ENCODE measurements around the gene LAMC3.

DNA sequence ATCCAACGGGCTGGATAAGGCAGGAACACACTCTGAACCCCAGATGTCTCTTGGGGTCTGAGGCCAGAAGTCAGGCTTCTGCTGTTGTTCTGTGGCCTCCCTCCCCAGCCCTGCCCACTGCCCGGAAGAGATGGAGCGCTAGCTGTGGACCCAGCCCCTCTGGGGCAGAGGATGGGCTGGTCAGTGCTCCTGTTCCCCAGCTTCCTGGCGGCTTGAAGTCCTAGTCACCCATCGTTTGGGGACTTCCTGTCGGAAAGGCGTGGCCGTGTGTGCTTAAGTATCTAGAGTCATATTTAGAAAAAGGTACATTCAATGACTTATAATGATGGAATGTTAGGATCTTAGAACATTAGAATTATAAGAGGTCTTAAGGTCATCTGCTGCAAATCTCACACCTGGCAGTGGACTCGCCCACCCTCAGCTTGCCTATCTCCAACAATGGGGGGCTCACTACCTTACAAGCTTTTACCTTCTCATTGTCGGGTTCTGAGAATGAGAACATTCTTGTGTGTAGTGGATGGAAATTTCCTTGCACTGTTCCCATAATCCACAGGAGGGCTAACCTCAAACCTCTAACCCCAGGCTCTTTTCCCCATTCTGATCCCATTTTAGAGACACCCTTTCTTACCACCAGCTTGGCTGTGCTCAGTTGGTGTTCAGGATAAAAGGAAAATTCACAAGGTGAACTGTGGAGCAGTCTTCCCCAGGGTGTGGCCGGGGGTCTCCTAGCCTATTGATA is 74.0 kb downstream of the LAMC3 start:
- TF ChIP-seq, protein P1, sequence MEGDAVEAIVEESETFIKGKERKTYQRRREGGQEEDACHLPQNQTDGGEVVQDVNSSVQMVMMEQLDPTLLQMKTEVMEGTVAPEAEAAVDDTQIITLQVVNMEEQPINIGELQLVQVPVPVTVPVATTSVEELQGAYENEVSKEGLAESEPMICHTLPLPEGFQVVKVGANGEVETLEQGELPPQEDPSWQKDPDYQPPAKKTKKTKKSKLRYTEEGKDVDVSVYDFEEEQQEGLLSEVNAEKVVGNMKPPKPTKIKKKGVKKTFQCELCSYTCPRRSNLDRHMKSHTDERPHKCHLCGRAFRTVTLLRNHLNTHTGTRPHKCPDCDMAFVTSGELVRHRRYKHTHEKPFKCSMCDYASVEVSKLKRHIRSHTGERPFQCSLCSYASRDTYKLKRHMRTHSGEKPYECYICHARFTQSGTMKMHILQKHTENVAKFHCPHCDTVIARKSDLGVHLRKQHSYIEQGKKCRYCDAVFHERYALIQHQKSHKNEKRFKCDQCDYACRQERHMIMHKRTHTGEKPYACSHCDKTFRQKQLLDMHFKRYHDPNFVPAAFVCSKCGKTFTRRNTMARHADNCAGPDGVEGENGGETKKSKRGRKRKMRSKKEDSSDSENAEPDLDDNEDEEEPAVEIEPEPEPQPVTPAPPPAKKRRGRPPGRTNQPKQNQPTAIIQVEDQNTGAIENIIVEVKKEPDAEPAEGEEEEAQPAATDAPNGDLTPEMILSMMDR (IDR thresholded peaks at IDR 0.05) = no peak
- no peak for TF ChIP-seq EZH2phosphoT487 (IDR thresholded peaks at IDR 0.05)
- no peak for TF ChIP-seq EZH2 (IDR thresholded peaks at IDR 0.05)

Measured in neural progenitor cell (in vitro differentiated cells).